ENCODE data around the gene RGL1.

RGL1 gene

GRCh38 chr1:183871142-183871541 is 66.2 kb downstream of the RGL1 start:
- peak; percentile 13 for DNase-seq

DNA sequence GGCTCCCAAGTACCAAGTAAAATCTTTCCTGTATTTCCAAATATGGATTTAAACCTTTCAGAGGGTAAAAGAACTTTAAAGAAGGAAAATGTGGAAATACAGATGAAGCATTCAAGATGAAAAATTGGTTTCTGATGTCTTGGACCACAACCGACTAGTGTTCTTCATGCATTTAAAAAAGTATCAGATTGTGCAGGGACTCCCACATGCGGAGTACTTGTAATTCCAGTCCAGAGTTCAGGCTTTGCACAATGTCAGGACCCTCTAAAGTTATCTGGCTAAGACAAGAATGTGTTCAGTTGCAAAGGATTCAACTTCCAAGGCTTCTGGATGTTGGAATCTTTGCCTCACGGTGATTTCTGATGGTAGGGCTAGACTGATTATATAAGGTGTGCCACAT is 66.7 kb downstream of the RGL1 start:
- DNase-seq: no peak

DNA sequence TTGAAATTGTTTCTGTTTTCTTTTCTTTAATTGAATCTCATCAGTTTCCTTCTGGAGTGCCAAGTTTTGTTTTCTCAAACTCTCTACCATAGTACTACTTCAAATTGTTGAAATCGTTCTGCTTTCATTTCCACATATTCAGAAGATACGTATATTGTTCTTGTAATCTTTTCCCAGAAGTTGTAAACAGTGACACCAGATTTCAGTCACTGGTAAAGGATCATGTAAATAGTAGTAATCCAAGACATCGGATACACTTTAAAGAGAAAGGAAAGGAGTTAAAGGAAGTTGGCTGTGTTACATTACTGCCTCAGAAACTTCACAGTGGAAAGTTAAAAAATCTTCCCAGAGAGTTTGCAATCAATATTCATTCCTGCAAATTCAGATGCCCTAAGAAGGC is 67.5 kb downstream of the RGL1 start:
- DNase-seq: no peak

GRCh38 chr1:183873642-183874041 is 68.7 kb downstream of the RGL1 start:
- DNase-seq: no peak

DNA sequence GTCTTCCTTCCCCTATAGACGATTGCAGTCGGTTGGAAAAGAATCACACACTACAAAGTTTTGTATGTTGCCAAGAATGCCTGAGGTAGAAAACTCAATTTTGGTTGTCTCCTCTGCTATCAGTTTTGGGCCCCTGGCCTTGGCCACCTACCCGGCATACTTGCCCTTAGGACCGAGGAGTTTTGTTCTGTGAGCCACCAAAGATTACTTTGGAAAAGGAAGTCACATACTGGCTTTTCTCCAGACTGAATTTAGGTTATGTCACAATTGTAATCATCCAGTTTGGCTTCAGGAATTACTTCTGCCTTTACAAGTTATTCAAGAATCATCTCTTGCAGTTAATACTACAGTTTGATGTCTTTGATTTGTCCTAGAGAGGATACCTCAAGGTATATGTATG is 71.4 kb downstream of the RGL1 start:
- no peak for DNase-seq

DNA sequence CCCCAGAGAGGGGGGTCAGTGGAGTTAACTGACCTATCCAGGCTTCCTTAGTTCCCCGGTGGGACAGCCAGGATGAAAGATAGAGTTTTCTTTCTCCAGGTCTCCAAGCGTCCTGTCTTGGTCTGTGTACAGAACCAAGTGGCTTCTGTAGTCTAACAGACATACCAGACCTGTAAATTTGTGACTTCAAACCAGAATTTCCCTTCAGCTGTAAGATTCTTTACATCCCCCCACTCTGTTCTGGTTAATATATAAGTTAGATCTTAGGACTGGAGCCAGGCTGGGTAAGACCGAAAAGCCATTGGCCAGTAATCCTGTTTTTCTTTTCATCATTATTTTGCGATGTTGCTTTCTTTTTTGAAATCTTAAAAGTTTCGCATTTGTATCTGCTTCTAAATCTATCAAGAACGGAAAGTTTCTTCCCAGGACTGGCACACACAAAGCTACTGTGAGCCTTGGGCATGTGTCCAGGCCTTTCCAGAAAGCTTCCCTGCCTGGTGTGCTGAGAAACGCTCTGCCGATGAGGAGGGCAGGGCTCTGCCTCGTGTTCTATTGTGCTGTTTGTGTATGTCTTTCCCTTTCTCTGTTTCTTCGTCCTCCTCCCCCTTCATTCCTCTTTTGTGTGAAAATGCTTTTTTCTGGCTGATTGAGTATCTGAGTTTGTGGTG is 72.3 kb downstream of the RGL1 start:
- no peak for DNase-seq

GRCh38 chr1:183879494-183879893 is 74.6 kb downstream of the RGL1 start:
- DNase-seq: no peak

- no peak for DNase-seq
These were observed 75.0 kb downstream of the RGL1 start for GRCh38 chr1:183879966-183880365.

- no peak for DNase-seq
These were observed 75.8 kb downstream of the RGL1 start for GRCh38 chr1:183880531-183881243.

DNA sequence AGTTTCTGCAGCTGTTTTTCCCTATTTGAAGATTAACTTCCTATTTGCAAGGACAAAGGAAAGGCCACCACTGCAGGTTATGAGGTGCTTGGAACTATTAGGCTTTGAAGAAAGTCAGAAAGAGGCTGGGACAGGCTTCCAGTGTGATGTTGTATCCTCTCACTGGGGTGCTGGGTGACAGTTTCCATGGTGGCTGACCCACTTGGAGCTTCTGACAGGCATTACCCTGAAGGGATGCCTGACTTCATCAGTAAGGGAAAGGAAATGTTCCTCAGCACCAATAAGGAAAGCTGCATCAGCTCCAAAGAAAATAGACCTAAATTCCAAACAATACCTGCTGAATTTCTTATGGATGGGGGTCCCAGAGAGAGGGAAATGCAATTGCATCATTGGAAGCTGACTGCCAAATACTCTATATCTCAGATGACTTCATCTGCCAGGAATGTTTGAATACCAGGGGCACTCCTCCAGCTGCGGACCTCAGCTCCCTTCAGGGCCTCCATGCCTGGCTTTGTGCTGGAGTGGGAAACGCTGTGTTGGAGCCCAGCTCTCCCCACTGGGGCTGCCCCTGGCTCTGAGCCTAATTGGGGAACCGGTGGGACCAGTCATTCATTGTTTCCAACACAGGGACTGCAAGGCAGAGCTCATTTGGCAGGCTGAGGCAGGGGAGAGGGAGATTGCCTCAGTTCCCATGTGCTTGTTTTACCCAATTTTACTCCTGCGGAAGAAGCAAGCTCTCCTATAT is 76.6 kb downstream of the RGL1 start:
- no peak for DNase-seq

DNA sequence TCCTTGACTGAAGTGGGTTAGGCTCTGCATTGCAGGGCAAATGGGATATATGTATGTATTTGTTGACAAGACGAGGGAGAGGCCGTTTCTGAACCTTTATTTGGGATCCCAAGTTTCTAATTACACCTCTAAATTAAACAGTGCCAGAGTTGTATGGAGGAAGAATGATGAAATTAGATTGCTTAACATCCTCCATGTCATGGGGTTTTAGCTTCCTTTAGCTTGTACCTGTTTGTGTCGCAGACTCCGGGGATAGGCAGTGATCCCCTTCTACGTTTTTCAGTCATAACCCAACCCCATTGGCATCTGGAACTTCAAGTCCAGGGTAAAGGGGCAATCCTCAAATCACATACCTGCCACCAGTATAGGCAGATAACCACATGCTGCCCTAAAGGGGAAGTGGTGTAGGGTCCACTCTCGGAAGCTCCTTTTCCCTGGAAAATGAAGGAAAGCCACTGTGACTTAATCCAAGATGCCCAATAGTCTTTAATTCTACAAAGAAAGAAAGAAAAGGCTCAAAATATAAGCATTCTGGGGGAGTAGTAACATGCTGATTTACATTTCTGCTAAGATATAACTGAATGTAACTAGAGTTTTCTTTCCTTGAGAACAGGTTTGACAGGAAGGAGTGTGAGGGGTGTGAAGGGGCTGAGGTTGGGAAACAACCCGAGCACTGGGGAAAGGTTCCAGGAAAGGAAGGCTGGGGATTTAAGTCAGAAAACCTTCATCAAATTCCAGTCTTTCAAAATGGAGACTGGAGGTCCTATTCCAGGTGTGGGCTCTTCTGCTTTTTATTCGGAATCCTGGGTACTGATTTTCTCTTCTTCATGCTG is 77.6 kb downstream of the RGL1 start:
- DNase-seq: no peak

DNA sequence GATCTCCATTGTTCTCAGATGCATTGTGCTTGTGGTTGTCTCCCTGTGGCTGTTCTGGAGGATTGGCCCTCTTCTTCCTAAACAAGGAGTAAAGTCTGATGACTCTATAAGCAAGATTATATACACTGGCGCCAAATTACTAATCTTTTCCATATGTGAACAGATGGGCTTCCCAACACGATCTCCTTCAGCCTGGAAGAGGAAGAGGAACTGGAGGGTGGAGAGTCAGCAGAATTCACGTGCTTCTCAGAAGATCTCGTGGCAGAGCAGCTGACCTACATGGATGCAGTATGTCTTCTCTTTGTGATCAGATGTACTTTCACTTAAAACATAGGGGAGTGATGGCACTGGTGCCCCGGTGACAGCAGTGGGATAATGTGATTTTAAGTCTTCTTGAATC is 78.7 kb downstream of the RGL1 start:
- no peak for DNase-seq

- DNase-seq: no peak
These were observed 79.6 kb downstream of the RGL1 start for GRCh38 chr1:183884526-183884925.

DNA sequence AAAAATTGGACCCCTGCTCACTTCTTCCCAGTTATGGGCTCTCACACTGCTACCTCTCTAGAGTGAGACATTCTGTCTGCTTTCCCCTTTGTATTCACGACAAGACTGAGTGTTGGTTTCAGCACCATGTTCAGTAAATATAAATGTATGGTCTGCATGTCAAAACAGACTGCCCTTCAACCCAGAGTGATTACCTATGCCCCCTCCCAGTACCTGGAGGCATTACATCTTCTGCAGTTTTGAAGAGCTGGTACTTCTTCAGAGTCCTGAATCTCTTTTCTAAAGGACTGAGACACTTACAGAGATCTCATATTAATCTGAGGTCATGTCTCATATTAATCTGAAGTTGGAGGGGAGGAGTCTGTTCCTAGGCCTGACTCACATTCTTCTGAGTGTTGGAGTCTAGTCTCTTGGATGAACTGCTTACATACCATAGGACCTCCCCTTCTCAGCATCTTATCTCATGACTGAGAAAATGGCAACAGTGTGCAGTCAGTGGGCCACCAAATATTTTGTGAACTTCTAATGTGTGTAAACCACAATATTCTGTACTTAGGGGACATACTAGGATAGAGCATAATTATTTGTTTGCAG is 80.3 kb downstream of the RGL1 start:
- DNase-seq: no peak

- DNase-seq: no peak
These were observed 81.3 kb downstream of the RGL1 start for GRCh38 chr1:183886083-183886828.

GRCh38 chr1:183886853-183887252 is 81.9 kb downstream of the RGL1 start:
- DNase-seq: no peak

GRCh38 chr1:183887826-183888819 is 83.2 kb downstream of the RGL1 start:
- DNase-seq: no peak

DNA sequence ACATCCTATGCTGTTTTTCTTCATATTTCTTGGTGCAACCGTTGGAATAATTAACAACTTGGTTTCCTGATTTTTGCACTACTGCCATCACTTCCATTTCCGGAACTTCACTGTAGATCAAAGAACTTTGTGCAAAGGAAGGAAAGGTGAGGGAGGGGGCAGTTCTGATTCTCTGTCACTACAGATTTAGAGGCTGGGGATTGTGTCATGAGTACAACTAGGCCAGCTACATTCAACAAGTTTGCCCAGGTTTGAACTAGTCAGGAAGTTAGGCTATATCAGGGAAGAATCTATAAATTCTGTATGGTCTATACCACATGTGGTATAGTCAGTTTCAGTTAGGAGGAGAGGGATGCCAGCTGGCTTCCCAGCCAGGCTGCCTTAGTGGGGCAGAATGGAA is 84.2 kb downstream of the RGL1 start:
- no peak for DNase-seq

DNA sequence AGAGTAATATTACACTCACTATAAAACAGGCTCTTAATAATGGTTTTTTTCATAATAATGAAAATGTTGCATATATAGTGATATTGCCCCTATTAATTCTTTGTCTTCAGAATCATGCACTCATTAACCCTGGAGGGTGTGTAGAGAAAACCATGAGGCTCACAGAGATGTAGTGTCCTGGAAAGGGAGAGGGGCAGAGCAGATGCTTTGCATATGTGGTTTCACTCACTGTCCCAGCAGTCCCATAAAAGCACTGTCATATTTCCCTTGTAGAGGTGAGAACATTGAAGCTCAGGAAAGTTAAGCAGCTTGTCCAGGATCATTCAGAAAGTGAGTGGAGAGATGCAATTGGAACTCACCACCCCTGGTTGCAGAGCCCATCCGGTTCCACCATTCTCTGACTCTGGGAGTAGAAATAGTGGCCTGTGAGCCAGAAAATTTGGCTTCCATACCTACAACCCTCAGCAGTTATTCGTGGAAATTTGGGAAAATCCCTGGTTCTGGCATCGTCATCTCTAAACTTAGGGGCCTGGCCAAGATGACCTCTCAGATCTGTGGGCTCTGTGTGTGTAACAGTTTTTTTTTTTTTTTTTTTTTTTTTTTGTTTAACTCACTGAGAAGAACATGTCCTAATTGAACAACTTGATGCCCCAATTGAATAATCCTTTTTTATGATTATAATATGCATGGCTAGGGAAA is 86.4 kb downstream of the RGL1 start:
- no peak for DNase-seq

- DNase-seq: no peak
These were observed 87.5 kb downstream of the RGL1 start for GRCh38 chr1:183892351-183892793.
